ENCODE measurements around the gene IGSF8.
A peak's percentile ranks its signal among the peaks of the same experiment; 100 is the strongest.

The IGSF8 gene

GRCh38 chr1:160118928-160119327 is 20.5 kb upstream of the IGSF8 start:
- peaks cover 38 to 42% of the 10 kb centered on the region in 2 donors for H3K4me1 ChIP-seq (ENCODE audit: control insufficient read depth in 2 of 2, insufficient read depth in 1 of 2, low read depth in 1 of 2, low read length in 2 of 2)
- H4K91ac ChIP-seq (ENCODE audit: low read depth, low read length, poor library complexity) = no peak overlapping the region
- no peak overlapping the region for H3K23ac ChIP-seq (ENCODE audit: low read depth, low read length, poor library complexity)
- H3K27ac ChIP-seq (replicated peaks; ENCODE audit: low read length) = no peak overlapping the region
- H3K4ac ChIP-seq (ENCODE audit: low read length) = no peak overlapping the region
- H3K14ac ChIP-seq (ENCODE audit: low read length) = no peak overlapping the region
- H3K79me1 ChIP-seq (ENCODE audit: low read depth, low read length) = peaks cover 5% of the 10 kb centered on the region
- H2BK5ac ChIP-seq (ENCODE audit: low read length) = no peak overlapping the region
- no peak overlapping the region for H2AK5ac ChIP-seq (ENCODE audit: low read depth, low read length)
- DNase-seq (ENCODE audit: low spot score) = no peak
- no peak overlapping the region for H3K4me3 ChIP-seq (ENCODE audit: low read length in 2 of 2)
- H3K9ac ChIP-seq (ENCODE audit: low read depth, low read length, poor library complexity) = no peak overlapping the region
- no peak overlapping the region for H2BK15ac ChIP-seq (ENCODE audit: low read length)
- H2BK12ac ChIP-seq (ENCODE audit: low read length) = no peak overlapping the region
- no peak overlapping the region for H2AFZ ChIP-seq (ENCODE audit: low read length)
- H3K18ac ChIP-seq (ENCODE audit: low read length) = no peak overlapping the region
- no peaks in the 10 kb centered on the region for H3K9me3 ChIP-seq (replicated peaks in 1 of 2; ENCODE audit: control insufficient read depth in 2 of 2, insufficient read depth in 1 of 2, low read depth in 1 of 2, low read length in 2 of 2)
- no peak overlapping the region for H2BK120ac ChIP-seq (ENCODE audit: low read depth, low read length)
- H3K36me3 ChIP-seq (replicated peaks in 1 of 2; ENCODE audit: control insufficient read depth in 2 of 2, insufficient read depth in 2 of 2, low read length in 2 of 2) = peaks cover 0 to 19% of the 10 kb centered on the region in 2 donors
- no peak overlapping the region for H4K8ac ChIP-seq (ENCODE audit: low read depth, low read length)
- WGBS, 2 donors (ENCODE audit: extremely low coverage in 2 of 2, insufficient read length in 2 of 2, insufficient replicate concordance in 1 of 2) = no CpG with 5 or more reads among the region's 3 CpGs
- H3K27me3 ChIP-seq (ENCODE audit: control insufficient read depth in 3 of 3, insufficient read depth in 3 of 3, low read depth in 1 of 3, low read length in 3 of 3) = no peaks in the 10 kb centered on the region
- H3K4me2 ChIP-seq (ENCODE audit: insufficient read depth, low read length, poor library complexity, severe bottlenecking) = no peak overlapping the region

GRCh38 chr1:160117709-160118183 is 19.3 kb upstream of the IGSF8 start:
- Histone ChIP-seq H3K4ac (ENCODE audit: low read length) (no peak overlapping the region), H3K27ac (replicated peaks; ENCODE audit: low read length) (peak overlapping the region; percentile 59), H3K9ac (ENCODE audit: low read depth, low read length, poor library complexity) (peak overlapping the region; percentile 87), H2BK5ac (ENCODE audit: low read length) (peak overlapping the region; percentile 30), H4K91ac (ENCODE audit: low read depth, low read length, poor library complexity) (no peak overlapping the region), H3K9me3 (replicated peaks in 1 of 2; ENCODE audit: control insufficient read depth in 2 of 2, insufficient read depth in 1 of 2, low read depth in 1 of 2, low read length in 2 of 2) (no peaks in the 10 kb centered on the region), H3K14ac (ENCODE audit: low read length) (no peak overlapping the region), H3K4me1 (ENCODE audit: control insufficient read depth in 2 of 2, insufficient read depth in 1 of 2, low read depth in 1 of 2, low read length in 2 of 2) (peaks cover 46% of the 10 kb centered on the region in 2 donors), H2BK12ac (ENCODE audit: low read length) (peak overlapping the region; percentile 42), H2AK5ac (ENCODE audit: low read depth, low read length) (peak overlapping the region; percentile 68), H2BK15ac (ENCODE audit: low read length) (peak overlapping the region; percentile 31), H2AFZ (ENCODE audit: low read length) (peak overlapping the region; percentile 86), H3K4me3 (ENCODE audit: low read length in 2 of 2) (peak overlapping the region in 1 of 2 donors; percentile 66), H3K79me1 (ENCODE audit: low read depth, low read length) (peaks cover 5% of the 10 kb centered on the region), H3K23ac (ENCODE audit: low read depth, low read length, poor library complexity) (peak overlapping the region; percentile 31), H3K18ac (ENCODE audit: low read length) (peak overlapping the region; percentile 94), H3K36me3 (replicated peaks in 1 of 2; ENCODE audit: control insufficient read depth in 2 of 2, insufficient read depth in 2 of 2, low read length in 2 of 2) (peaks cover 0 to 9% of the 10 kb centered on the region in 2 donors), H2BK120ac (ENCODE audit: low read depth, low read length) (peak overlapping the region; percentile 95), H3K4me2 (ENCODE audit: insufficient read depth, low read length, poor library complexity, severe bottlenecking) (peak overlapping the region; percentile 83), H3K27me3 (ENCODE audit: control insufficient read depth in 3 of 3, insufficient read depth in 3 of 3, low read depth in 1 of 3, low read length in 3 of 3) (no peaks in the 10 kb centered on the region), H4K8ac (ENCODE audit: low read depth, low read length) (no peak overlapping the region)
- no CpG with 5 or more reads among the region's 8 CpGs for WGBS, 2 donors (ENCODE audit: extremely low coverage in 2 of 2, insufficient read length in 2 of 2, insufficient replicate concordance in 1 of 2)
- DNase-seq (ENCODE audit: low spot score) = no peak

GRCh38 chr1:160117300-160117699 is 18.9 kb upstream of the IGSF8 start:
- Histone ChIP-seq H3K36me3 (replicated peaks in 1 of 2; ENCODE audit: control insufficient read depth in 2 of 2, insufficient read depth in 2 of 2, low read length in 2 of 2) (peaks cover 0 to 6% of the 10 kb centered on the region in 2 donors), H3K27ac (replicated peaks; ENCODE audit: low read length) (peak overlapping the region; percentile 59), H2AK5ac (ENCODE audit: low read depth, low read length) (peak overlapping the region; percentile 68), H4K91ac (ENCODE audit: low read depth, low read length, poor library complexity) (no peak overlapping the region), H4K8ac (ENCODE audit: low read depth, low read length) (no peak overlapping the region), H2BK15ac (ENCODE audit: low read length) (peak overlapping the region; percentile 31), H3K4me2 (ENCODE audit: insufficient read depth, low read length, poor library complexity, severe bottlenecking) (peak overlapping the region; percentile 83), H3K4me1 (ENCODE audit: control insufficient read depth in 2 of 2, insufficient read depth in 1 of 2, low read depth in 1 of 2, low read length in 2 of 2) (peaks cover 49% of the 10 kb centered on the region in 2 donors), H3K18ac (ENCODE audit: low read length) (peak overlapping the region; percentile 94), H3K4ac (ENCODE audit: low read length) (no peak overlapping the region), H3K79me1 (ENCODE audit: low read depth, low read length) (peaks cover 5% of the 10 kb centered on the region), H3K23ac (ENCODE audit: low read depth, low read length, poor library complexity) (peak overlapping the region; percentile 31), H2BK5ac (ENCODE audit: low read length) (peak overlapping the region; percentile 30), H2AFZ (ENCODE audit: low read length) (peak overlapping the region; percentile 86), H3K9me3 (replicated peaks in 1 of 2; ENCODE audit: control insufficient read depth in 2 of 2, insufficient read depth in 1 of 2, low read depth in 1 of 2, low read length in 2 of 2) (no peaks in the 10 kb centered on the region), H3K9ac (ENCODE audit: low read depth, low read length, poor library complexity) (peak overlapping the region; percentile 87), H2BK120ac (ENCODE audit: low read depth, low read length) (peak overlapping the region; percentile 95), H3K14ac (ENCODE audit: low read length) (no peak overlapping the region), H3K4me3 (ENCODE audit: low read length in 2 of 2) (peak overlapping the region in 1 of 2 donors; percentile 69), H2BK12ac (ENCODE audit: low read length) (peak overlapping the region; percentile 42), H3K27me3 (ENCODE audit: control insufficient read depth in 3 of 3, insufficient read depth in 3 of 3, low read depth in 1 of 3, low read length in 3 of 3) (no peaks in the 10 kb centered on the region)
- DNase-seq (ENCODE audit: low spot score) = no peak
- WGBS, 2 donors (ENCODE audit: extremely low coverage in 2 of 2, insufficient read length in 2 of 2, insufficient replicate concordance in 1 of 2) = no CpG with 5 or more reads among the region's 1 CpG

GRCh38 chr1:160116283-160117147 is 18.1 kb upstream of the IGSF8 start:
- no peak overlapping the region for H2BK5ac ChIP-seq (ENCODE audit: low read length)
- peaks cover 50 to 55% of the 10 kb centered on the region in 2 donors for H3K4me1 ChIP-seq (ENCODE audit: control insufficient read depth in 2 of 2, insufficient read depth in 1 of 2, low read depth in 1 of 2, low read length in 2 of 2)
- H3K9ac ChIP-seq (ENCODE audit: low read depth, low read length, poor library complexity) = peak overlapping the region; percentile 81

More at GRCh38 chr1:160116283-160117147, 18.1 kb upstream of the IGSF8 start:
- Histone ChIP-seq H3K18ac (ENCODE audit: low read length) (peak overlapping the region; percentile 71), H3K9me3 (replicated peaks in 1 of 2; ENCODE audit: control insufficient read depth in 2 of 2, insufficient read depth in 1 of 2, low read depth in 1 of 2, low read length in 2 of 2) (no peaks in the 10 kb centered on the region), H2BK15ac (ENCODE audit: low read length) (peak overlapping the region; percentile 43), H2AK5ac (ENCODE audit: low read depth, low read length) (peak overlapping the region; percentile 38), H2BK12ac (ENCODE audit: low read length) (no peak overlapping the region), H3K27ac (replicated peaks; ENCODE audit: low read length) (peak overlapping the region; percentile 57), H3K14ac (ENCODE audit: low read length) (no peak overlapping the region), H3K36me3 (replicated peaks in 1 of 2; ENCODE audit: control insufficient read depth in 2 of 2, insufficient read depth in 2 of 2, low read length in 2 of 2) (peaks cover 0 to 6% of the 10 kb centered on the region in 2 donors), H3K4ac (ENCODE audit: low read length) (peak overlapping the region; percentile 37), H2BK120ac (ENCODE audit: low read depth, low read length) (no peak overlapping the region), H3K79me1 (ENCODE audit: low read depth, low read length) (peaks cover 5% of the 10 kb centered on the region), H3K27me3 (ENCODE audit: control insufficient read depth in 3 of 3, insufficient read depth in 3 of 3, low read depth in 1 of 3, low read length in 3 of 3) (no peaks in the 10 kb centered on the region), H2AFZ (ENCODE audit: low read length) (no peak overlapping the region), H3K23ac (ENCODE audit: low read depth, low read length, poor library complexity) (no peak overlapping the region), H3K4me3 (ENCODE audit: low read length in 2 of 2) (peak overlapping the region; percentile 23 to 77), H3K4me2 (ENCODE audit: insufficient read depth, low read length, poor library complexity, severe bottlenecking) (peak overlapping the region; percentile 83), H4K8ac (ENCODE audit: low read depth, low read length) (no peak overlapping the region), H4K91ac (ENCODE audit: low read depth, low read length, poor library complexity) (no peak overlapping the region)
- no peak for DNase-seq (ENCODE audit: low spot score)
- WGBS, 2 donors (ENCODE audit: extremely low coverage in 2 of 2, insufficient read length in 2 of 2, insufficient replicate concordance in 1 of 2) = no CpG with 5 or more reads among the region's 12 CpGs
